WTC11 (cell line): ENCODE results near the gene TSPAN10. TPM values are rescaled to one million over a fixed set of nuclear protein-coding genes. Genes with fewer than 3 reads are reported as not detected.

ENCODE experiments used
- ATAC-seq: fragments of 200-7000 bp; cut with Tn5 transposase; 2 replicates; pipeline ENCODE4 v1.10.0; 2021; ENCODE audit warnings: mild to moderate bottlenecking, moderate library complexity
- CTCF ChIA-PET: fragments of 300-600 bp; sonication (Branson Sonifier 250); formaldehyde crosslinking; loops from one replicate; lab custom pipeline; 2021; ENCODE audit warnings: antibody characterized with exemption; lab: Charles Lee
- POLR2A ChIA-PET: fragments of 350-600 bp; sonication (Branson Sonifier 250); formaldehyde crosslinking; loops from one replicate; lab custom pipeline; 2021; ENCODE audit warnings: antibody characterized with exemption; lab: Charles Lee
- DNase-seq: peaks from one replicate; pipeline ENCODE4 v3.0.0; 2021; ENCODE audit warnings: low spot score
- H3K27ac Mint-ChIP-seq: 2 replicates; pipeline ENCODE4 v1.8.0; 2021; ENCODE audit warnings: mixed read lengths
- H3K27me3 Mint-ChIP-seq: 2 replicates; pipeline ENCODE4 v1.8.0; 2021; ENCODE audit warnings: low read depth, mild to moderate bottlenecking, moderate library complexity, mixed read lengths
- H3K36me3 Mint-ChIP-seq: 2 replicates; pipeline ENCODE4 v1.8.0; 2021; ENCODE audit warnings: mixed read lengths
- H3K4me1 Mint-ChIP-seq: 2 replicates; pipeline ENCODE4 v1.8.0; 2022; ENCODE audit warnings: mixed read lengths
- H3K4me3 Mint-ChIP-seq: 2 replicates; pipeline ENCODE4 v1.8.0; 2021; ENCODE audit warnings: mild to moderate bottlenecking, moderate library complexity, mixed read lengths
- H3K9me3 Mint-ChIP-seq: 2 replicates; pipeline ENCODE4 v1.8.0; 2021; ENCODE audit warnings: mixed read lengths
- JUN ChIP-seq: sonication (generic); formaldehyde crosslinking; IDR thresholded peaks from 2 replicates; pipeline ENCODE4 v1.8.0; 2023; ENCODE audit warnings: mild to moderate bottlenecking, missing genetic modification reagents
- KAT7 ChIP-seq: sonication (generic); formaldehyde crosslinking; IDR thresholded peaks from 2 replicates; pipeline ENCODE4 v1.8.1; 2023; ENCODE audit warnings: missing genetic modification reagents, mild to moderate bottlenecking, borderline replicate concordance
- MXD4 ChIP-seq: fragments of 250-450 bp; sonication (Bioruptor Pico); IDR thresholded peaks from 2 replicates; pipeline ENCODE4 v1.8.0; 2021; ENCODE audit warnings: mild to moderate bottlenecking, moderate library complexity, borderline replicate concordance
- MYBL2 ChIP-seq: sonication (generic); formaldehyde crosslinking; IDR thresholded peaks from 2 replicates; pipeline ENCODE4 v1.8.1; 2023; ENCODE audit warnings: mild to moderate bottlenecking, moderate library complexity, missing genetic modification reagents
- PRRX2 ChIP-seq: fragments of 250-450 bp; sonication (Bioruptor Pico); IDR thresholded peaks from 2 replicates; pipeline ENCODE4 v1.8.0; 2021; ENCODE audit warnings: mild to moderate bottlenecking
- SMAD4 ChIP-seq: sonication (generic); formaldehyde crosslinking; IDR thresholded peaks from 2 replicates; pipeline ENCODE4 v1.8.0; 2022; ENCODE audit warnings: mild to moderate bottlenecking, missing genetic modification reagents
- ZBTB21 ChIP-seq: sonication (generic); formaldehyde crosslinking; IDR thresholded peaks from 2 replicates; pipeline ENCODE4 v1.8.1; 2023; ENCODE audit warnings: mild to moderate bottlenecking, missing genetic modification reagents, borderline replicate concordance
- ZNF317 ChIP-seq: sonication (generic); formaldehyde crosslinking; IDR thresholded peaks from 2 replicates; pipeline ENCODE4 v1.8.1; 2023; ENCODE audit warnings: low read depth, mild to moderate bottlenecking, moderate library complexity, missing genetic modification reagents, borderline replicate concordance
- ZNF671 ChIP-seq: fragments of 250-450 bp; sonication (Bioruptor Pico); IDR thresholded peaks from 2 replicates; pipeline ENCODE4 v1.8.0; 2021; ENCODE audit warnings: mild to moderate bottlenecking
- total RNA-seq: library from RNA; stranded (reverse); gene quantifications from 3 replicates; pipeline ENCODE4 v1.2.3, GENCODE V29; 2021
- TF ChIP-seq, protein P1 (sequence below): fragments of 250-450 bp; sonication (Bioruptor Pico); IDR thresholded peaks from 2 replicates; pipeline ENCODE4 v1.9.0; 2021; ENCODE audit warnings: mild to moderate bottlenecking, borderline replicate concordance
- TF ChIP-seq, protein P2 (sequence below): sonication (generic); formaldehyde crosslinking; IDR thresholded peaks from 2 replicates; pipeline ENCODE4 v1.8.0; 2023; ENCODE audit warnings: mild to moderate bottlenecking, missing genetic modification reagents
- TF ChIP-seq, protein P3 (sequence below): sonication (generic); formaldehyde crosslinking; IDR thresholded peaks from 2 replicates; pipeline ENCODE4 v1.8.0; 2022; ENCODE audit warnings: mild to moderate bottlenecking, missing genetic modification reagents
- TF ChIP-seq, protein P4 (sequence below): sonication (generic); formaldehyde crosslinking; IDR thresholded peaks from 2 replicates; pipeline ENCODE4 v1.8.0; 2023; ENCODE audit warnings: missing genetic modification reagents, mild to moderate bottlenecking, borderline replicate concordance
- TF ChIP-seq, protein P5 (sequence below): sonication (generic); formaldehyde crosslinking; conservative IDR thresholded peaks from 2 replicates; pipeline ENCODE4 v1.8.1; 2022; ENCODE audit warnings: mild to moderate bottlenecking, missing genetic modification reagents
- TF ChIP-seq, protein P6 (sequence below): fragments of 200-600 bp; IDR thresholded peaks from 2 replicates; pipeline ENCODE4 v1.8.0; 2022; ENCODE audit warnings: antibody characterized with exemption
- TF ChIP-seq, protein P7 (sequence below): sonication (generic); formaldehyde crosslinking; IDR thresholded peaks from 2 replicates; pipeline ENCODE4 v1.8.1; 2022; ENCODE audit warnings: low read depth, missing genetic modification reagents, borderline replicate concordance
- TF ChIP-seq, protein P8 (sequence below): sonication (generic); formaldehyde crosslinking; IDR thresholded peaks from 2 replicates; pipeline ENCODE4 v1.8.1; 2023; ENCODE audit warnings: mild to moderate bottlenecking, missing genetic modification reagents

Gene TSPAN10
- total RNA-seq, 1 experiment from 2014 or later: 1.5 TPM

DNA sequence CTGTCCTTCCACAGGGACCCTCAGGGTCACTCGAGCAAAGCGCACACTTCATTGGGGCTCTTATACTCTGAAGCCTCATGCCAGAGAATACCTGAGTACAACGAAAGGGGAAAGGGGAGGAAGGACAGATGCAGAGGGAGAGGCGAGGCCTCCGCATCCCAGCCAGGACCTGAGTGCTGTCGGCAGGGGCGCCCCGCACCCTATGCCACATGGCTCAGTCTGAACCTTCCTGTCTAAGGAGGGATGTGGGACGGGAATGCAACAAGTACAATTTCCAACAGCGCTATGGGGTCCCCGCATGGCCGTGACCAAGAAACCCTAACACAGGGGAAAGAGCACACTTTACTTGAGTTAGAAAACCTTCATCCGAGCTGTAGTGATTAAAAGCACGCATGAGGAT, 45.0 kb upstream of the TSPAN10 start:
- no peaks in the 10 kb centered on the region for H3K4me1 Mint-ChIP-seq
- no peak overlapping the region for H3K4me3 Mint-ChIP-seq
- no peaks in the 10 kb centered on the region for H3K9me3 Mint-ChIP-seq
- no peak for ATAC-seq
- H3K27ac Mint-ChIP-seq: no peak overlapping the region
- H3K36me3 Mint-ChIP-seq: peaks cover 57% of the 10 kb centered on the region
- H3K27me3 Mint-ChIP-seq: no peaks in the 10 kb centered on the region
- ChIA-PET POLR2A (no interaction called here), CTCF (no interaction called here)
- no peak for DNase-seq
- TF ChIP-seq MYBL2 (CRISPR knock-in tag): no peak
- no peak for TF ChIP-seq ZNF671 (CRISPR knock-in tag)
- TF ChIP-seq ZBTB21: no peak
- TF ChIP-seq PRRX2: no peak
- no peak for TF ChIP-seq JUN (CRISPR knock-in tag)
- TF ChIP-seq, protein P1, sequence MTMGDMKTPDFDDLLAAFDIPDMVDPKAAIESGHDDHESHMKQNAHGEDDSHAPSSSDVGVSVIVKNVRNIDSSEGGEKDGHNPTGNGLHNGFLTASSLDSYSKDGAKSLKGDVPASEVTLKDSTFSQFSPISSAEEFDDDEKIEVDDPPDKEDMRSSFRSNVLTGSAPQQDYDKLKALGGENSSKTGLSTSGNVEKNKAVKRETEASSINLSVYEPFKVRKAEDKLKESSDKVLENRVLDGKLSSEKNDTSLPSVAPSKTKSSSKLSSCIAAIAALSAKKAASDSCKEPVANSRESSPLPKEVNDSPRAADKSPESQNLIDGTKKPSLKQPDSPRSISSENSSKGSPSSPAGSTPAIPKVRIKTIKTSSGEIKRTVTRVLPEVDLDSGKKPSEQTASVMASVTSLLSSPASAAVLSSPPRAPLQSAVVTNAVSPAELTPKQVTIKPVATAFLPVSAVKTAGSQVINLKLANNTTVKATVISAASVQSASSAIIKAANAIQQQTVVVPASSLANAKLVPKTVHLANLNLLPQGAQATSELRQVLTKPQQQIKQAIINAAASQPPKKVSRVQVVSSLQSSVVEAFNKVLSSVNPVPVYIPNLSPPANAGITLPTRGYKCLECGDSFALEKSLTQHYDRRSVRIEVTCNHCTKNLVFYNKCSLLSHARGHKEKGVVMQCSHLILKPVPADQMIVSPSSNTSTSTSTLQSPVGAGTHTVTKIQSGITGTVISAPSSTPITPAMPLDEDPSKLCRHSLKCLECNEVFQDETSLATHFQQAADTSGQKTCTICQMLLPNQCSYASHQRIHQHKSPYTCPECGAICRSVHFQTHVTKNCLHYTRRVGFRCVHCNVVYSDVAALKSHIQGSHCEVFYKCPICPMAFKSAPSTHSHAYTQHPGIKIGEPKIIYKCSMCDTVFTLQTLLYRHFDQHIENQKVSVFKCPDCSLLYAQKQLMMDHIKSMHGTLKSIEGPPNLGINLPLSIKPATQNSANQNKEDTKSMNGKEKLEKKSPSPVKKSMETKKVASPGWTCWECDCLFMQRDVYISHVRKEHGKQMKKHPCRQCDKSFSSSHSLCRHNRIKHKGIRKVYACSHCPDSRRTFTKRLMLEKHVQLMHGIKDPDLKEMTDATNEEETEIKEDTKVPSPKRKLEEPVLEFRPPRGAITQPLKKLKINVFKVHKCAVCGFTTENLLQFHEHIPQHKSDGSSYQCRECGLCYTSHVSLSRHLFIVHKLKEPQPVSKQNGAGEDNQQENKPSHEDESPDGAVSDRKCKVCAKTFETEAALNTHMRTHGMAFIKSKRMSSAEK (CRISPR knock-in tag): no peak
- TF ChIP-seq, protein P2, sequence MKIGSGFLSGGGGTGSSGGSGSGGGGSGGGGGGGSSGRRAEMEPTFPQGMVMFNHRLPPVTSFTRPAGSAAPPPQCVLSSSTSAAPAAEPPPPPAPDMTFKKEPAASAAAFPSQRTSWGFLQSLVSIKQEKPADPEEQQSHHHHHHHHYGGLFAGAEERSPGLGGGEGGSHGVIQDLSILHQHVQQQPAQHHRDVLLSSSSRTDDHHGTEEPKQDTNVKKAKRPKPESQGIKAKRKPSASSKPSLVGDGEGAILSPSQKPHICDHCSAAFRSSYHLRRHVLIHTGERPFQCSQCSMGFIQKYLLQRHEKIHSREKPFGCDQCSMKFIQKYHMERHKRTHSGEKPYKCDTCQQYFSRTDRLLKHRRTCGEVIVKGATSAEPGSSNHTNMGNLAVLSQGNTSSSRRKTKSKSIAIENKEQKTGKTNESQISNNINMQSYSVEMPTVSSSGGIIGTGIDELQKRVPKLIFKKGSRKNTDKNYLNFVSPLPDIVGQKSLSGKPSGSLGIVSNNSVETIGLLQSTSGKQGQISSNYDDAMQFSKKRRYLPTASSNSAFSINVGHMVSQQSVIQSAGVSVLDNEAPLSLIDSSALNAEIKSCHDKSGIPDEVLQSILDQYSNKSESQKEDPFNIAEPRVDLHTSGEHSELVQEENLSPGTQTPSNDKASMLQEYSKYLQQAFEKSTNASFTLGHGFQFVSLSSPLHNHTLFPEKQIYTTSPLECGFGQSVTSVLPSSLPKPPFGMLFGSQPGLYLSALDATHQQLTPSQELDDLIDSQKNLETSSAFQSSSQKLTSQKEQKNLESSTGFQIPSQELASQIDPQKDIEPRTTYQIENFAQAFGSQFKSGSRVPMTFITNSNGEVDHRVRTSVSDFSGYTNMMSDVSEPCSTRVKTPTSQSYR (CRISPR knock-in tag): no peak
- TF ChIP-seq, protein P3, sequence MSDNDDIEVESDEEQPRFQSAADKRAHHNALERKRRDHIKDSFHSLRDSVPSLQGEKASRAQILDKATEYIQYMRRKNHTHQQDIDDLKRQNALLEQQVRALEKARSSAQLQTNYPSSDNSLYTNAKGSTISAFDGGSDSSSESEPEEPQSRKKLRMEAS: no peak
- TF ChIP-seq, protein P4, sequence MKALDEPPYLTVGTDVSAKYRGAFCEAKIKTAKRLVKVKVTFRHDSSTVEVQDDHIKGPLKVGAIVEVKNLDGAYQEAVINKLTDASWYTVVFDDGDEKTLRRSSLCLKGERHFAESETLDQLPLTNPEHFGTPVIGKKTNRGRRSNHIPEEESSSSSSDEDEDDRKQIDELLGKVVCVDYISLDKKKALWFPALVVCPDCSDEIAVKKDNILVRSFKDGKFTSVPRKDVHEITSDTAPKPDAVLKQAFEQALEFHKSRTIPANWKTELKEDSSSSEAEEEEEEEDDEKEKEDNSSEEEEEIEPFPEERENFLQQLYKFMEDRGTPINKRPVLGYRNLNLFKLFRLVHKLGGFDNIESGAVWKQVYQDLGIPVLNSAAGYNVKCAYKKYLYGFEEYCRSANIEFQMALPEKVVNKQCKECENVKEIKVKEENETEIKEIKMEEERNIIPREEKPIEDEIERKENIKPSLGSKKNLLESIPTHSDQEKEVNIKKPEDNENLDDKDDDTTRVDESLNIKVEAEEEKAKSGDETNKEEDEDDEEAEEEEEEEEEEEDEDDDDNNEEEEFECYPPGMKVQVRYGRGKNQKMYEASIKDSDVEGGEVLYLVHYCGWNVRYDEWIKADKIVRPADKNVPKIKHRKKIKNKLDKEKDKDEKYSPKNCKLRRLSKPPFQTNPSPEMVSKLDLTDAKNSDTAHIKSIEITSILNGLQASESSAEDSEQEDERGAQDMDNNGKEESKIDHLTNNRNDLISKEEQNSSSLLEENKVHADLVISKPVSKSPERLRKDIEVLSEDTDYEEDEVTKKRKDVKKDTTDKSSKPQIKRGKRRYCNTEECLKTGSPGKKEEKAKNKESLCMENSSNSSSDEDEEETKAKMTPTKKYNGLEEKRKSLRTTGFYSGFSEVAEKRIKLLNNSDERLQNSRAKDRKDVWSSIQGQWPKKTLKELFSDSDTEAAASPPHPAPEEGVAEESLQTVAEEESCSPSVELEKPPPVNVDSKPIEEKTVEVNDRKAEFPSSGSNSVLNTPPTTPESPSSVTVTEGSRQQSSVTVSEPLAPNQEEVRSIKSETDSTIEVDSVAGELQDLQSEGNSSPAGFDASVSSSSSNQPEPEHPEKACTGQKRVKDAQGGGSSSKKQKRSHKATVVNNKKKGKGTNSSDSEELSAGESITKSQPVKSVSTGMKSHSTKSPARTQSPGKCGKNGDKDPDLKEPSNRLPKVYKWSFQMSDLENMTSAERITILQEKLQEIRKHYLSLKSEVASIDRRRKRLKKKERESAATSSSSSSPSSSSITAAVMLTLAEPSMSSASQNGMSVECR (CRISPR knock-in tag): no peak
- TF ChIP-seq, protein P5, sequence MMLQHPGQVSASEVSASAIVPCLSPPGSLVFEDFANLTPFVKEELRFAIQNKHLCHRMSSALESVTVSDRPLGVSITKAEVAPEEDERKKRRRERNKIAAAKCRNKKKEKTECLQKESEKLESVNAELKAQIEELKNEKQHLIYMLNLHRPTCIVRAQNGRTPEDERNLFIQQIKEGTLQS (CRISPR knock-in tag): no peak
- no peak for TF ChIP-seq KAT7
- TF ChIP-seq MXD4 (CRISPR knock-in tag): no peak
- TF ChIP-seq ZNF317 (CRISPR knock-in tag): no peak
- TF ChIP-seq, protein P6, sequence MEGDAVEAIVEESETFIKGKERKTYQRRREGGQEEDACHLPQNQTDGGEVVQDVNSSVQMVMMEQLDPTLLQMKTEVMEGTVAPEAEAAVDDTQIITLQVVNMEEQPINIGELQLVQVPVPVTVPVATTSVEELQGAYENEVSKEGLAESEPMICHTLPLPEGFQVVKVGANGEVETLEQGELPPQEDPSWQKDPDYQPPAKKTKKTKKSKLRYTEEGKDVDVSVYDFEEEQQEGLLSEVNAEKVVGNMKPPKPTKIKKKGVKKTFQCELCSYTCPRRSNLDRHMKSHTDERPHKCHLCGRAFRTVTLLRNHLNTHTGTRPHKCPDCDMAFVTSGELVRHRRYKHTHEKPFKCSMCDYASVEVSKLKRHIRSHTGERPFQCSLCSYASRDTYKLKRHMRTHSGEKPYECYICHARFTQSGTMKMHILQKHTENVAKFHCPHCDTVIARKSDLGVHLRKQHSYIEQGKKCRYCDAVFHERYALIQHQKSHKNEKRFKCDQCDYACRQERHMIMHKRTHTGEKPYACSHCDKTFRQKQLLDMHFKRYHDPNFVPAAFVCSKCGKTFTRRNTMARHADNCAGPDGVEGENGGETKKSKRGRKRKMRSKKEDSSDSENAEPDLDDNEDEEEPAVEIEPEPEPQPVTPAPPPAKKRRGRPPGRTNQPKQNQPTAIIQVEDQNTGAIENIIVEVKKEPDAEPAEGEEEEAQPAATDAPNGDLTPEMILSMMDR: no peak
- TF ChIP-seq, protein P7, sequence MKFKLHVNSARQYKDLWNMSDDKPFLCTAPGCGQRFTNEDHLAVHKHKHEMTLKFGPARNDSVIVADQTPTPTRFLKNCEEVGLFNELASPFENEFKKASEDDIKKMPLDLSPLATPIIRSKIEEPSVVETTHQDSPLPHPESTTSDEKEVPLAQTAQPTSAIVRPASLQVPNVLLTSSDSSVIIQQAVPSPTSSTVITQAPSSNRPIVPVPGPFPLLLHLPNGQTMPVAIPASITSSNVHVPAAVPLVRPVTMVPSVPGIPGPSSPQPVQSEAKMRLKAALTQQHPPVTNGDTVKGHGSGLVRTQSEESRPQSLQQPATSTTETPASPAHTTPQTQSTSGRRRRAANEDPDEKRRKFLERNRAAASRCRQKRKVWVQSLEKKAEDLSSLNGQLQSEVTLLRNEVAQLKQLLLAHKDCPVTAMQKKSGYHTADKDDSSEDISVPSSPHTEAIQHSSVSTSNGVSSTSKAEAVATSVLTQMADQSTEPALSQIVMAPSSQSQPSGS (CRISPR knock-in tag): no peak
- TF ChIP-seq, protein P8, sequence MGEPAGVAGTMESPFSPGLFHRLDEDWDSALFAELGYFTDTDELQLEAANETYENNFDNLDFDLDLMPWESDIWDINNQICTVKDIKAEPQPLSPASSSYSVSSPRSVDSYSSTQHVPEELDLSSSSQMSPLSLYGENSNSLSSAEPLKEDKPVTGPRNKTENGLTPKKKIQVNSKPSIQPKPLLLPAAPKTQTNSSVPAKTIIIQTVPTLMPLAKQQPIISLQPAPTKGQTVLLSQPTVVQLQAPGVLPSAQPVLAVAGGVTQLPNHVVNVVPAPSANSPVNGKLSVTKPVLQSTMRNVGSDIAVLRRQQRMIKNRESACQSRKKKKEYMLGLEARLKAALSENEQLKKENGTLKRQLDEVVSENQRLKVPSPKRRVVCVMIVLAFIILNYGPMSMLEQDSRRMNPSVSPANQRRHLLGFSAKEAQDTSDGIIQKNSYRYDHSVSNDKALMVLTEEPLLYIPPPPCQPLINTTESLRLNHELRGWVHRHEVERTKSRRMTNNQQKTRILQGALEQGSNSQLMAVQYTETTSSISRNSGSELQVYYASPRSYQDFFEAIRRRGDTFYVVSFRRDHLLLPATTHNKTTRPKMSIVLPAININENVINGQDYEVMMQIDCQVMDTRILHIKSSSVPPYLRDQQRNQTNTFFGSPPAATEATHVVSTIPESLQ: no peak
- TF ChIP-seq SMAD4 (CRISPR knock-in tag): no peak
